Measurements from ENCODE around the gene SNTG2.

GRCh38 chr2:1157107-1157506 lies 206.5 kb downstream of the SNTG2 start:
- TF ChIP-seq CTCF (IDR thresholded peaks at IDR 0.05): no peak
- no peak for TF ChIP-seq POLR2A (IDR thresholded peaks at IDR 0.05)
- no peak for TF ChIP-seq EP300 (IDR thresholded peaks at IDR 0.05)
